Activated CD4-positive, alpha-beta T cell treated with anti-CD3 and anti-CD28 coated beads for 4 hours (primary cell): ENCODE results near the gene PAX7.

Experiments used
- DNase-seq, 2 donors: peaks; one replicate each; pipeline ENCODE4 v3.0.0-alpha.2; 2020

PAX7 gene

GRCh38 chr1:18711536-18712251, 81.0 kb downstream of the PAX7 start:
- no peak for DNase-seq

- DNase-seq, result no peak
Measured at GRCh38 chr1:18712252-18712600, 81.6 kb downstream of the PAX7 start.

- DNase-seq, result no peak
Measured at GRCh38 chr1:18714404-18715175, 83.9 kb downstream of the PAX7 start.

GRCh38 chr1:18716112-18716784, 85.6 kb downstream of the PAX7 start:
- DNase-seq, result no peak

- no peak for DNase-seq
Measured at GRCh38 chr1:18716785-18717678, 86.4 kb downstream of the PAX7 start.

- DNase-seq, result no peak
Measured at GRCh38 chr1:18719786-18720451, 89.3 kb downstream of the PAX7 start.

- no peak for DNase-seq
Measured at GRCh38 chr1:18721041-18721440, 90.4 kb downstream of the PAX7 start.

DNA sequence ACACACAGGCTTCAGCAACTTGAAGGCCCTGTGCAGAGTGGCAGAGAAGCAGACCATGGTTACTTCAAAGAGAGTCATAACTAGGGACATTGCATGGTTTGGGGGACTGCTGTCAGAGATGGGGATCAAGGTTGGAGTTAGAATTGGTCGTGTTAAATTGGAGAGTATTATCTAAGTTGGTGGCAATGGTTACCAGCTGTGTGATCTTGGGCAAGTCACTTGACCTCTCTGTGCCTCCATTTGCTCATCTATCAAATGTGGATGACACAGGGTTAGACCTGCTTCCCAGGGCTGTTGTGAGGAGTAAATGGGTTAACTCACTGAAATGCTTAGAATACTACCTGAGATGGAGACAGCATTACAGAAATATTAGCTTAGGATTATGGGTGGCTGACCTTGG, 91.1 kb downstream of the PAX7 start:
- no peak for DNase-seq

- no peak for DNase-seq
Measured at GRCh38 chr1:18722270-18722669, 91.6 kb downstream of the PAX7 start.

DNA sequence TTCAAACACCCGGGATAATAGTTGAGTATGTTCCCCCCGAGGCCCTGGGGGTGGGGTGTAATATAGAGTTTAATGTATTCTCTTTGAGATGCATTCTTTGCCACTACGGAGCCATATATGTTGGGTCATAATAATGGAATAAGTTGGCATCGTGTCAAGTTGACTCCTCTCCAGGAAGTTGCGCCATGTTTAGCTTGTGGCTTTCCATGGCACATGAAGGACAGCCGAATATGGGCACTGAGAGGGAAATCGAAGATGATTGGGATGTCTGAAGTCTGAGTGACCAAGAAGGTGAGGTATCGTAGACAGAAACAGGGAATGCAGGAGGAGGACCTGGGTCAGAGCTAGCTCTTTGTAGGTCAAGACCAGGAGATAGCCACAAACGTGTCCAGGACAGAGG, 92.6 kb downstream of the PAX7 start:
- DNase-seq, result no peak

DNA sequence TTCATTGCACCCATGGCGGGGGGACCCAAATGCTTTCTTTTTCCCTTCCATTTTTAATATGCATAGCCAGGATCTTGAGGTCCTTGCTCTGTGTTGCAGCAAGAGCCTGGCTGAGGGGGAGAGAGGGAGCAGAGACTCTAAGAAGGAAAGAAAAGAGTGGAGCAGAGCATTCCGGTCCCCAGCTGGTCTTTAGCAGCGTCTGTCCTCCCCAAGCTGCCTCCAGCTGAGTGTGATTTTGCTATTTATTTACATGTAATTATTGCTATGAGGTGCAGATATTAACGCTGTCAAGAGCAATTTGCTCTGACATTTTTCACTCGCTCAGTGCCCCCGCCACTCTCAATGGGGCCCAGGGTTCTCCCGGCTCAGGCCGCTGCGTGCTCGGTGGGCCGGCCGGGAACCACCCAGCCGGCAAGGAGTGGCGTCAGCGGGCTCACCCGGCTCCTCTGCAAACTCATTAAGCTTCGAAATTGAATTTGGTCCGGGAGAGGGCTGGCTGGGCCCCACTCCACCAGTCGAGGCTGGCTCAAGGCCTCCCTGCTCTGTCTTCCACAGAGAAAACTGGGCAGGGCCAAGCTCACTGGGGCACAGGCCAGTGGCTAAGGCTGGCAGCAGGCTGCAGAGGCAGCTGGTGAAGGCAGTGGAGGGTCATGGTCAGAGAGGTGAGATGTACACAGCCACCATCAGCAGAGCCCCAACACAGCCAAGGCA, 93.2 kb downstream of the PAX7 start:
- DNase-seq, result no peak

GRCh38 chr1:18724801-18725200, 94.2 kb downstream of the PAX7 start:
- DNase-seq, result no peak

DNA sequence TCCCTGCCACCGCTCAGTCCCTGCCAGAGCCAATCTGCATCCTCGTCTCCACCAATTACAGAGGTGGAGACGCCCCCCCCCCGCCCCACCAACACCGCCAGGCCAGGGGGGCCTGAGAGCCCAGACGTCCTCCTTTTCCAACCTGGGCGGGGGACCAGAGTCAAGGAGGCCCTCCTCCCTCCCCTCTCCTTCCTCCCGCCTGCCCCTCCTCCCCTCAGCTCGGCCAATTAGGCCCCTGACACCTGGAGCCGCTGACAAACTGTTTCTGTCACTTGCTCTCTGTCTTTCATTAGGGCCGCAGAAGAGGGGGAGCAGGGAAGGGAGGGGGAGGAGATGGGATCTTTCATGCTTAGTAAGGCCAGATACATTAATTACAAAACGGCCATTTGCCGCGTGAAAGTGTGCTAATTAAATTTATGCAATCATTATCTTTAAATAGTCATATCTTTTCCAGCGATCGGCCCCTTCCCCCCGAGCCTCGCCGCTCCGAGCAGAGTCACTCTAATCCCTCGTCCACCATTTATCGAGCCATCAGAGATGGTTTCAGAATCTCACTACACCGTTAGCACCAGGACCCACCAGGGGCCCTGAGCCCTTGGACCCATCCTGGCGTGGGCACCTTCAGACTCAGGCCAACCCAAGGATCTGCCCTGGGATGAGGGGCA, 94.7 kb downstream of the PAX7 start:
- no peak for DNase-seq

GRCh38 chr1:18726368-18726767, 95.7 kb downstream of the PAX7 start:
- DNase-seq, result no peak

DNA sequence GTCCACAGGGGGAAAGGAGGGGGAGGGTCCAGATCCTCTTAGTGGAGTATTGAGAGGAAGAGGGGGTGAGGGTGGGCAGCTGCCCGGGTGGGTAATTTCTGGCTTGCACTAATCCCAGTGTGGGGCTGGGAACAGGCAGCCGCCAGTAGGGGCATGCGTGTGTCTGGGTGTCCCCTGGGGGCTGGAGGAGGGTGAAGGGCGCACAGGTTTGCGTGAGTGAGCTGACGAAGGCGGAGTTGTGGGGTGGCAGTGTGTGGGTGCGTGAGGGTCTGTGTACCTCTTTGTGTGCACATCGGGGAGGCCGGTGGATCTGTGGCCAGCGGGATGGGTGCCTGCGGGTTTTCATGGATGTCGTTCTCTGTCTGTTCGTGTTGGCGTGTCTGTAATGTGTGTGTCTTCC, 97.3 kb downstream of the PAX7 start:
- DNase-seq, result no peak

DNA sequence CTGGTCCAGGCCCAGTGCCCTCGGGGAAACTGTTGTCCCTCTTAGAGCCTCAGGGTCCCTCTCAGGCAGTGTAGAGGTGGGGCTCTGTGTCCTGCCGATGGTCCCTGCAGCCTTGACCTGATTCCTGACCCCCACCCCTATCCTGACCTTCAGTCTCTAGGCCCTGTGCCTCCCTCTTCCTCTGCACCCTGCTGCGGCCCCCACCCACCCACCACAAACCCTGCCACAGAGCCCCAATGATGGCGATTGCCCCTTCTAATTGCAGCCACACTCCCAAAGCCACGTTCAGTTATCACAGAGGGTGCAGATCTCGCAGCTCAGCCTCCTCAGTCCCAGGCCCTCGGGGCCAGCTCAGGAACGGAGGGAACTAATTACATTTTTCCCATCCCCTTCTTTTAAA, 99.7 kb downstream of the PAX7 start:
- no peak for DNase-seq

DNA sequence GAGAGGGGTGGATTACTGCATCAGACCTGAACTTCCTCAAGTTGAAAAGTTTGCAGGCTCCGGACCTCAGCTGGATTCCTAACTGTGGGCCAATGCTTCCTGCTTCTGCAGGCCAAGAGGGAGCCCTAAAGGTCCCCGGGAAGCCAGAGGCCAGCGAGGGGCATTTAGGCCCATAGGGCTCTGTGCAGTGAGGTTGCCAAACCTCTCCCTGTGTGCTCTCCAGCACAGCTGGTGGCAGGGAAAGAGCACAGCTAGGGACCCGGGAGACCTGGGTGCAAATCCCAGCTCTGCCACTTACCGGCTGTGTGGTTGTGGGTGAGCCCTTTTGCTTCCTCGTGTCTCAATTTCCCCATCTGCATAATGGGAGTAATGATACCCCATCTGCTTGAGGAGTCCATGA, 100.5 kb downstream of the PAX7 start:
- no peak for DNase-seq

GRCh38 chr1:18731591-18732235, 101.1 kb downstream of the PAX7 start:
- DNase-seq, result no peak

DNA sequence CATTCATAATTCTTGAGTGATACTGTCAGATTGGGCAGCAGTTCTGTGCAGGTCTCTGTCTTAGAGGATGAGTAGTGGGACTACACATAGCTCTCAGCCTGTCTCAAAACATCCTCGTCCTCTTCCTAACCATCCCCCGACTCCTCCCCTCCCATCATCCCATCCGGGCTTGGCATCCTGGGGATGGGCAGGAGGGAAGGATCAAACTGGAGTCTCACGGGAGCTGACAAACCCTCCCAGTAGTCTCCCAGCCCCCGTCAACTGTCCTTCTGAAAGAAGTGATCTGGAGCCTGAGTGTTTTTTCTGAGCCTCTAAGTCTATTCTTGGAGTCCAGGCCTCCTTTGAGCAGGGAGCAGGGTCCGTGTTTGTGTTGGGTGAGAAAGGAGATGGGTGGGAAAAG, 102.0 kb downstream of the PAX7 start:
- no peak for DNase-seq

DNA sequence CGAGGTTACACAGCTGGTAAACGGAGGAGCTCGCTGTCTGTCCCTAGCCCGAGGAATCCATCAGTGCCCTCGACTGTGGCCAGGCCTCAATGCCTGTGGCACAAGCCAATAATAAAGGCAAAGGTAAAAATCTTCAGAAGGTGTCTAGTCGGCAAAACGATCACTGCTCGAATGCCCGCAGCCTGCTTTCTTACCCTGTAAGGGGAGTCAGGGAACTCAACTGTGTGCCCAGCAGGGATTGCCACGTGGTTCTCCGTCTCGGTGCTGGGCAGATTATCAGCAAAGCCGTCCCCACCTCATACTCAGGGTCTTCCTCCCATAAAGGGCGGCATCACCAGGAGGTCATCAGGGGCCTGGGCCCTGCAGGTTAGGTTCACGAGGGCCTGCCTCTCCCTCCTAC, 103.4 kb downstream of the PAX7 start:
- no peak for DNase-seq
